Astrocyte (in vitro differentiated cells and primary cell): ENCODE results near the gene CDYL. TPM values are rescaled to one million over a fixed set of nuclear protein-coding genes. Genes with fewer than 3 reads are reported as not detected.

Experiments used
- DNase-seq: peaks from one replicate; pipeline ENCODE4 v3.0.0-alpha.2; 2010; ENCODE audit warnings: low read depth
- FAIRE-seq: peaks from 2 replicates; lab custom pipeline; 2011; peaks lifted over from hg19 to GRCh38; lab: Jason Lieb, UNC
- H2AFZ ChIP-seq: 2 replicates; pipeline ENCODE4 v1.6.0; 2012; ENCODE audit warnings: low read depth, low read length, inconsistent platforms
- H3K27ac ChIP-seq: 2 replicates; pipeline ENCODE4 v1.5.1; 2011; ENCODE audit warnings: low read depth, low read length, inconsistent platforms
- H3K27me3 ChIP-seq: 2 replicates; pipeline ENCODE4 v1.6.0; 2011; ENCODE audit warnings: low read length, inconsistent platforms; ENCODE audit not compliant: insufficient read depth
- H3K36me3 ChIP-seq: 2 replicates; pipeline ENCODE4 v1.5.1; 2011; ENCODE audit warnings: low read length, inconsistent platforms; ENCODE audit not compliant: insufficient read depth
- H3K4me1 ChIP-seq: 2 replicates; pipeline ENCODE4 v1.5.1; 2011; ENCODE audit warnings: low read length, inconsistent platforms; ENCODE audit not compliant: insufficient read depth
- H3K4me2 ChIP-seq: 2 replicates; pipeline ENCODE4 v1.6.0; 2012; ENCODE audit warnings: low read length, inconsistent platforms
- H3K4me3 ChIP-seq: 2 replicates; pipeline ENCODE4 v1.5.1; 2011; ENCODE audit warnings: low read depth, mild to moderate bottlenecking, low read length, inconsistent platforms; ENCODE audit not compliant: insufficient read depth
- H3K79me2 ChIP-seq: 2 replicates; pipeline ENCODE4 v1.6.0; 2012; ENCODE audit warnings: mild to moderate bottlenecking, low read length, inconsistent platforms; ENCODE audit not compliant: insufficient read depth
- H3K9ac ChIP-seq: 2 replicates; pipeline ENCODE4 v1.6.0; 2012; ENCODE audit warnings: mild to moderate bottlenecking, low read length, inconsistent platforms
- H3K9me3 ChIP-seq: 2 replicates; pipeline ENCODE4 v1.5.1; 2012; ENCODE audit warnings: low read depth, mild to moderate bottlenecking, low read length, inconsistent platforms; ENCODE audit not compliant: insufficient read depth
- H4K20me1 ChIP-seq: 2 replicates; pipeline ENCODE4 v1.6.0; 2012; ENCODE audit warnings: low read length, inconsistent platforms; ENCODE audit not compliant: insufficient read depth
- H3K27ac Mint-ChIP-seq: one replicate; pipeline ENCODE4 v1.8.0; 2021; ENCODE audit warnings: mild to moderate bottlenecking, mixed read lengths; ENCODE audit not compliant: unreplicated experiment
- H3K27me3 Mint-ChIP-seq: one replicate; pipeline ENCODE4 v1.8.0; 2021; ENCODE audit warnings: low read depth, mixed read lengths; ENCODE audit not compliant: unreplicated experiment
- H3K36me3 Mint-ChIP-seq: one replicate; pipeline ENCODE4 v1.8.0; 2021; ENCODE audit warnings: low read depth, mixed read lengths; ENCODE audit not compliant: unreplicated experiment
- H3K4me1 Mint-ChIP-seq: one replicate; pipeline ENCODE4 v1.8.0; 2021; ENCODE audit warnings: low read depth, mixed read lengths; ENCODE audit not compliant: unreplicated experiment
- H3K4me3 Mint-ChIP-seq: one replicate; pipeline ENCODE4 v1.8.0; 2021; ENCODE audit warnings: mild to moderate bottlenecking, moderate library complexity, mixed read lengths; ENCODE audit not compliant: unreplicated experiment
- H3K9me3 Mint-ChIP-seq: one replicate; pipeline ENCODE4 v1.8.0; 2021; ENCODE audit warnings: mild to moderate bottlenecking, mixed read lengths; ENCODE audit not compliant: unreplicated experiment
- CTCF ChIP-seq: IDR thresholded peaks from 2 replicates; pipeline ENCODE4 v1.5.1; 2011; ENCODE audit warnings: low read depth, mild to moderate bottlenecking, inconsistent platforms, low read length, moderate library complexity; ENCODE audit not compliant: insufficient read depth
- EZH2 ChIP-seq: IDR thresholded peaks from 2 replicates; pipeline ENCODE4 v1.6.1; 2012; ENCODE audit warnings: mild to moderate bottlenecking, low read length, inconsistent platforms; ENCODE audit not compliant: insufficient read depth
- total RNA-seq: library from RNA; stranded (reverse); gene quantifications from 2 replicates; pipeline ENCODE4 v1.2.1, GENCODE V29; 2021

Gene CDYL
- total RNA-seq, 1 donor from 2014 or later, result 87.1 TPM

- peaks cover 4% of the 10 kb centered on the region for H3K36me3 Mint-ChIP-seq
- H3K9me3 Mint-ChIP-seq, result no peaks in the 10 kb centered on the region
- TF ChIP-seq CTCF, result no peak
- TF ChIP-seq EZH2, result no peak
- H3K27ac Mint-ChIP-seq, result no peak overlapping the region
- Histone ChIP-seq H2AFZ (no peak overlapping the region), H3K4me3 (no peak overlapping the region), H4K20me1 (peaks cover 81% of the 10 kb centered on the region), H3K4me1 (peaks cover 11% of the 10 kb centered on the region), H3K36me3 (no peaks in the 10 kb centered on the region), H3K4me2 (no peak overlapping the region), H3K9me3 (no peaks in the 10 kb centered on the region), H3K9ac (no peak overlapping the region), H3K27me3 (no peaks in the 10 kb centered on the region), H3K79me2 (peaks cover 98% of the 10 kb centered on the region), H3K27ac (no peak overlapping the region)
- peaks cover 43% of the 10 kb centered on the region for H3K4me1 Mint-ChIP-seq
- DNase-seq (no peak), FAIRE-seq (no peak)
- H3K27me3 Mint-ChIP-seq, result no peaks in the 10 kb centered on the region
- no peak overlapping the region for H3K4me3 Mint-ChIP-seq
Observed at GRCh38 chr6:4815584-4815983, 39.4 kb downstream of the CDYL start.

- no peaks in the 10 kb centered on the region for H3K27me3 Mint-ChIP-seq
- H3K36me3 Mint-ChIP-seq, result peaks cover 5% of the 10 kb centered on the region
- Histone ChIP-seq H3K4me3 (no peak overlapping the region), H3K27ac (no peak overlapping the region), H3K4me2 (no peak overlapping the region), H3K4me1 (peaks cover 5% of the 10 kb centered on the region), H3K79me2 (peaks cover 98% of the 10 kb centered on the region), H3K36me3 (no peaks in the 10 kb centered on the region), H3K27me3 (no peaks in the 10 kb centered on the region), H3K9ac (no peak overlapping the region), H4K20me1 (peaks cover 86% of the 10 kb centered on the region), H2AFZ (no peak overlapping the region), H3K9me3 (no peaks in the 10 kb centered on the region)
- TF ChIP-seq EZH2, result no peak
- no peak for TF ChIP-seq CTCF
- no peak for DNase-seq
- no peak overlapping the region for H3K27ac Mint-ChIP-seq
- H3K4me1 Mint-ChIP-seq, result peaks cover 37% of the 10 kb centered on the region
- H3K4me3 Mint-ChIP-seq, result no peak overlapping the region
- FAIRE-seq, result no peak
- H3K9me3 Mint-ChIP-seq, result no peaks in the 10 kb centered on the region
Observed at GRCh38 chr6:4816904-4817303, 40.7 kb downstream of the CDYL start.

- Histone ChIP-seq H3K4me1 (no peaks in the 10 kb centered on the region), H4K20me1 (peaks cover 86% of the 10 kb centered on the region), H3K4me2 (no peak overlapping the region), H2AFZ (no peak overlapping the region), H3K79me2 (peaks cover 97% of the 10 kb centered on the region), H3K27ac (no peak overlapping the region), H3K4me3 (no peak overlapping the region), H3K27me3 (no peaks in the 10 kb centered on the region), H3K9ac (no peak overlapping the region), H3K36me3 (no peaks in the 10 kb centered on the region), H3K9me3 (no peaks in the 10 kb centered on the region)
- H3K27ac Mint-ChIP-seq, result no peak overlapping the region
- H3K9me3 Mint-ChIP-seq, result no peaks in the 10 kb centered on the region
- TF ChIP-seq CTCF (no peak), EZH2 (no peak)
- FAIRE-seq, result no peak
- no peaks in the 10 kb centered on the region for H3K27me3 Mint-ChIP-seq
- no peak overlapping the region for H3K4me3 Mint-ChIP-seq
- peaks cover 5% of the 10 kb centered on the region for H3K36me3 Mint-ChIP-seq
- H3K4me1 Mint-ChIP-seq, result peaks cover 32% of the 10 kb centered on the region
- peak; percentile 49 for DNase-seq
Observed at GRCh38 chr6:4817551-4817950, 41.3 kb downstream of the CDYL start.
